GM12872 (cell line): ENCODE results near the gene NUP58.

ENCODE experiments used
- CTCF ChIP-seq: IDR thresholded peaks from 3 replicates; pipeline ENCODE4 v1.5.1; 2011; ENCODE audit warnings: low read depth, mild to moderate bottlenecking, low read length, moderate library complexity; ENCODE audit not compliant: insufficient read depth

The NUP58 gene

GRCh38 chr13:25371158-25371874, 69.9 kb downstream of the NUP58 start:
- no peak for TF ChIP-seq CTCF

- TF ChIP-seq CTCF, result no peak
Observed at GRCh38 chr13:25371875-25372283, 70.5 kb downstream of the NUP58 start, which contains the start of gene ATP8A2. Gene ATP8A2 (plus strand): TSS chr13:25371974. CDS start chr13:25372213, 239 bp downstream.

GRCh38 chr13:25372284-25373081, 71.1 kb downstream of the NUP58 start:
- no peak for TF ChIP-seq CTCF

DNA sequence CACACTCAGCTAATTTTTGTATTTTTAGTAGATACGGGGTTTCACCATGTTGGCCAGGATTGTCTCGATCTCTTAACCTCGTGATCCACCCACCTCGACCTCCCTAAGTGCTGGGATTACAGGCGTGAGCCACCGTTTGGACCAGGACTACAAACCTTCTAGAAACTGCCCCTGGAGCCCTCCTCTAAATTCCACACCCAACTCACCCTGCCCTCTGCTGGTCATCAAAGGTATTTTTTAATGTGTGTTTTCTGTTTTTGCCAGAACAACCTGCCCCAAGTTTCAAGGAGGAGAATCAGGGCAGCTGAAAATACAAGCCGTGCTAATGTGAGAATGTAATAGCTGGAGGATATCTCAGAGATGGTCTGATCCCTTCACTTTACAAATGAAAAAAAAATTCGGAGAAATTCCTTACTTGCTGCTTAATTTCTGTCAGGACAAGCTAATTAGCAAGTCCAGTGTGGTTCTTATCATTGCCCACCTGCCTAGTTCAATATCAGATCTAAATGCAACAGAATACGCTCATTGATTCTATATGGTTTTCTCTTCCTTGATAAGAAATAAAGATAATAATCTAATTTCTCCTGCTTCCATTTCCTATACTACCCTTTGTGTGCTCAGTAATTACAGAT, 74.4 kb downstream of the NUP58 start:
- peak; percentile 73 for TF ChIP-seq CTCF

DNA sequence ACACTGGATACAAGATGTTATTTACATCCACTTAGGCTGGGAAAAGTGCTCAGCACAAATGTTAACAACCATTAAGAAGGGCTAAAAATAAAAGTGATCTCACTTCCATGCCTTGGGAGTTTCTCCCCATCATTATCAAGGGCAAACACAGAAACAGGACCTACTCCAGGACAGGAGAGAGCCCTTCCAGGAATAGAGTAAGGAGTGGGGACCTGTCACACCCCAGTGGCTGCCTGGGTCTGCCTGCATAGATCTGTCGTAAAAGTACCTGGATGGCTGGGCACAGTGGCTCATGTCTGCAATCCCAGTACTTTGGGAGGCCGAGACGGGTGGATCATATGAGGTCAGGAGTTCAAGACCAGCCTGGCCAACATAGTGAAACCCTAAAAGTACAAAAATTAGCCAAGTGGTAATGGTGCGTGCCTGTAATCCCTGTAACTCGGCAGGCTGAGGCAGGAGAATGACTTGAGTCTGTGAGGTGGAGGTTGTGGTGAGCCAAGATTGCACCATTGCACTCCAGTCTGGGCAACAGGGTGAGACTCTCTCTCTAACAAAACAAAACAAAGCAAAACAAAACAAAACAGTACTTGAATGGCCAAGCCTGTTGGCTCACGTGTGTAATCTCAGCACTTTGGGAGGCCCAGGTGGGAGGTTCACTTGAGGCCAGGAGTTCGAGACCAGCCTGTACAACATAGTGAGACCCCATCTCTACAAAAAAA, 76.0 kb downstream of the NUP58 start:
- TF ChIP-seq CTCF, result no peak

DNA sequence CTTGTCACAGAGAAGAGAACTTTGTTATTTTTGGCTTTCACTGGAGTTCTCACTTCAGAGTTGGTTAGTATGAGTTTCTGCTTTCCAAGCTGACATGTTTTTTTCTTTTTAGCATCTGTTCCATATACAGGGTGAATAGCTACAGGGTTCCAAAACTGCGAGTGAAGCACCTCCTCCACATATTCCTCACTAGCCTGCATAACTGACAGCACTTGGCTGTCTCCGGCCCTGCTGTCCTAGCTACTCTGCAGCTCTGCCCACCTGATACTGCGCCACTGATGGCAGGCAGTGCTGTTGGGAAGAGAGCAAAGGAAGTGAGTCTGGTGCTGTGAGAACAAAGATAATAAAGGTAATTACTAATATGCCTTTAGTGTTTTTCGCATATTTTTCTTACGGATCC, 77.1 kb downstream of the NUP58 start:
- TF ChIP-seq CTCF, result no peak

DNA sequence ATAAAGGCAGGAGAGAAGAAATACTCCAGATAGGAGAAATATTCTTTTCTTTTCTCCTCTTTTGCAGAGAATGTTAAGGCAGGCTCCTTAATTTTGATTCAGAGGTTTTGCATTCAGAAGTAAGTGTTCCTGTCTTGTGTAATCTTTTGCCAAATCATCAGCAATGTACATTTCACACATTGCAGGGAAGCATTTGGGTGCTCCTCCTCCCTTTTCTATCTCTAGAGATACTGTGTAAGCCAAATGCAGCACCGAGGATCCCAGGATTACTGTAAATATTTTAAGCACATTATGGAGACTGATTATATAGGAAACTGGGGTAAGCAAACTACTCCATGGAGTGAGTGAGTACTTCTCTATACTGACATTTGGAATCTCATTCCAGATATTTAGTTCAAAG, 77.6 kb downstream of the NUP58 start:
- TF ChIP-seq CTCF, result no peak
